ENCODE results near the gene MGMT. TPM values are rescaled to one million over a fixed set of nuclear protein-coding genes. Genes with fewer than 3 reads are reported as not detected.

MGMT gene
- total and polyA plus RNA-seq, 7 donors, result 4.2 to 13.3 (median 7.5) TPM

- H3K4me1 ChIP-seq, result no peaks in the 10 kb centered on the region
- no peaks in the 10 kb centered on the region for H3K9me3 ChIP-seq
- no peaks in the 10 kb centered on the region for H3K36me3 ChIP-seq (ENCODE audit: insufficient read depth in 1 of 2, low read depth in 1 of 2)
- no peak for TF ChIP-seq CTCF (IDR thresholded peaks at IDR 0.05)
- no peak overlapping the region for H3K4me3 ChIP-seq
- 96 to 98% (median 96%) methylated on average over 14 of the region's 14 CpGs for WGBS, 3 donors
- H3K27ac ChIP-seq, result no peak overlapping the region
- DNase-seq, result no peak
- ATAC-seq, result no peak
- intact Hi-C loops (cut with DNase I), result no loop called here
- H3K27me3 ChIP-seq (ENCODE audit: insufficient read depth in 3 of 3, low read length in 2 of 3), result no peaks in the 10 kb centered on the region
These were observed 149.0 kb downstream of the MGMT start for GRCh38 chr10:129615921-129616525.

- WGBS, 3 donors, result 71 to 91% (median 85%) methylated on average over 3 of the region's 3 CpGs
- H3K4me3 ChIP-seq, result no peak overlapping the region
- no peak for TF ChIP-seq CTCF (IDR thresholded peaks at IDR 0.05)
- intact Hi-C loops (cut with DNase I), result no loop called here
- no peaks in the 10 kb centered on the region for H3K27me3 ChIP-seq (ENCODE audit: insufficient read depth in 3 of 3, low read length in 2 of 3)
- no peaks in the 10 kb centered on the region for H3K4me1 ChIP-seq
- no peaks in the 10 kb centered on the region for H3K36me3 ChIP-seq (ENCODE audit: insufficient read depth in 1 of 2, low read depth in 1 of 2)
- DNase-seq, result no peak
- no peaks in the 10 kb centered on the region for H3K9me3 ChIP-seq
- no peak overlapping the region for H3K27ac ChIP-seq
- no peak for ATAC-seq
These were observed 150.7 kb downstream of the MGMT start for GRCh38 chr10:129617768-129618167.

- Histone ChIP-seq H3K27ac (no peak overlapping the region), H3K4me3 (no peak overlapping the region), H3K27me3 (ENCODE audit: insufficient read depth in 3 of 3, low read length in 2 of 3) (no peaks in the 10 kb centered on the region), H3K36me3 (ENCODE audit: insufficient read depth in 1 of 2, low read depth in 1 of 2) (no peaks in the 10 kb centered on the region), H3K4me1 (no peaks in the 10 kb centered on the region), H3K9me3 (no peaks in the 10 kb centered on the region)
- DNase-seq (no peak), ATAC-seq (no peak)
- TF ChIP-seq CTCF (IDR thresholded peaks at IDR 0.05), result no peak
- intact Hi-C loops (cut with DNase I), result no loop called here
- WGBS, 3 donors, result 89 to 97% (median 95%) methylated on average over 7 of the region's 7 CpGs
These were observed 154.0 kb downstream of the MGMT start for GRCh38 chr10:129621062-129621461.

GRCh38 chr10:129621693-129622092, 154.7 kb downstream of the MGMT start:
- no peaks in the 10 kb centered on the region for H3K4me1 ChIP-seq
- ATAC-seq, result no peak
- no peaks in the 10 kb centered on the region for H3K9me3 ChIP-seq
- intact Hi-C loops (cut with DNase I), result no loop called here
- H3K27ac ChIP-seq, result no peak overlapping the region
- no peak for DNase-seq
- H3K4me3 ChIP-seq, result no peak overlapping the region
- no peaks in the 10 kb centered on the region for H3K36me3 ChIP-seq (ENCODE audit: insufficient read depth in 1 of 2, low read depth in 1 of 2)
- 38 to 65% (median 43%) methylated on average over 2 of the region's 2 CpGs for WGBS, 3 donors
- no peak for TF ChIP-seq CTCF (IDR thresholded peaks at IDR 0.05)
- no peaks in the 10 kb centered on the region for H3K27me3 ChIP-seq (ENCODE audit: insufficient read depth in 3 of 3, low read length in 2 of 3)

- no peak overlapping the region for H3K4me3 ChIP-seq
- H3K36me3 ChIP-seq (ENCODE audit: insufficient read depth in 1 of 2, low read depth in 1 of 2), result no peaks in the 10 kb centered on the region
- H3K4me1 ChIP-seq, result no peaks in the 10 kb centered on the region
- no peaks in the 10 kb centered on the region for H3K27me3 ChIP-seq (ENCODE audit: insufficient read depth in 3 of 3, low read length in 2 of 3)
- DNase-seq, result no peak
- intact Hi-C loops (cut with DNase I), result no loop called here
- H3K9me3 ChIP-seq, result no peaks in the 10 kb centered on the region
- no peak overlapping the region for H3K27ac ChIP-seq
- no peak for ATAC-seq
- no peak for TF ChIP-seq CTCF (IDR thresholded peaks at IDR 0.05)
- 76 to 87% (median 86%) methylated on average over 3 of the region's 3 CpGs for WGBS, 3 donors
These were observed 155.2 kb downstream of the MGMT start for GRCh38 chr10:129622291-129622690.
